H1 (cell line): Measurements from ENCODE around the gene MCM3. TPM values are rescaled to one million over a fixed set of nuclear protein-coding genes. Genes with fewer than 3 reads are reported as not detected.

Experiments used
- CHD7 ChIP-seq: fragments of 300-600 bp; sonication (generic); IDR thresholded peaks from 2 replicates; pipeline ENCODE4 v1.7.1; 2012; ENCODE audit warnings: low read length, moderate library complexity, mild to moderate bottlenecking, inconsistent platforms; ENCODE audit not compliant: insufficient replicate concordance
- EGR1 ChIP-seq: IDR thresholded peaks from 2 replicates; pipeline ENCODE4 v1.6.1; 2011; ENCODE audit warnings: low read depth, low read length, borderline replicate concordance
- EP300 ChIP-seq, 2 experiments: IDR thresholded peaks; 1 replicate in 1 of 2; 2 replicates in 1 of 2; pipeline ENCODE4 v1.6.1; 2011 to 2012; ENCODE audit warnings: low read depth in 2 of 2, low read length in 2 of 2, mild to moderate bottlenecking in 2 of 2, borderline replicate concordance in 1 of 2, inconsistent platforms in 1 of 2, moderate library complexity in 1 of 2
- GTF2F1 ChIP-seq: IDR thresholded peaks from 2 replicates; pipeline ENCODE4 v1.6.1; 2012; ENCODE audit warnings: low read depth, low read length, improper control_type of control experiment, borderline replicate concordance
- KDM4A ChIP-seq: IDR thresholded peaks from one replicate; pipeline ENCODE4 v1.7.1; 2012; ENCODE audit warnings: low read depth, mild to moderate bottlenecking, moderate library complexity, low read length, inconsistent platforms; ENCODE audit not compliant: severe bottlenecking
- NRF1 ChIP-seq: IDR thresholded peaks from 2 replicates; pipeline ENCODE4 v1.6.1; 2011; ENCODE audit warnings: mild to moderate bottlenecking, low read depth, low read length, improper control_type of control experiment
- POU5F1 ChIP-seq: IDR thresholded peaks from 2 replicates; pipeline ENCODE4 v1.6.1; 2011; ENCODE audit warnings: low read depth, mild to moderate bottlenecking, low read length, moderate library complexity
- RAD21 ChIP-seq, 2 experiments: IDR thresholded peaks in 1 of 2; conservative IDR thresholded peaks in 1 of 2; 2 replicates each; pipeline ENCODE4 v1.6.1; 2011; ENCODE audit warnings: low read depth in 2 of 2, low read length in 2 of 2, improper control_type of control experiment in 1 of 2, inconsistent platforms in 1 of 2, mild to moderate bottlenecking in 1 of 2, moderate library complexity in 1 of 2
- RFX5 ChIP-seq: IDR thresholded peaks from 2 replicates; pipeline ENCODE4 v1.6.1; 2011; ENCODE audit warnings: low read depth, low read length, improper control_type of control experiment, borderline replicate concordance
- SP1 ChIP-seq: IDR thresholded peaks from 2 replicates; pipeline ENCODE4 v1.6.1; 2011; ENCODE audit warnings: low read depth, low read length
- SP4 ChIP-seq: IDR thresholded peaks from 2 replicates; pipeline ENCODE4 v1.6.1; 2012; ENCODE audit warnings: low read length, inconsistent platforms
- YY1 ChIP-seq: IDR thresholded peaks from 2 replicates; pipeline ENCODE4 v1.6.1; 2011; ENCODE audit warnings: low read depth, mild to moderate bottlenecking, low read length
- polyA plus RNA-seq, 7 experiments: library from polyadenylated mRNA; depleted of rRNA in 3 of 7; stranded (reverse) in 5 of 7; unstranded in 2 of 7; fragments of >200 nt in 5 of 7; fragments of 200-250 nt in 2 of 7; gene quantifications; 1 replicate in 5 of 7; 2 replicates in 1 of 7; 4 replicates in 1 of 7; pipeline versions ENCODE4 v1.2.1 to v1.2.3, GENCODE V29; 2011 to 2013; ENCODE audit warnings: missing spikeins in 2 of 7, mixed read lengths in 2 of 7
- total RNA-seq: library from RNA; stranded (reverse); fragmentation: NEBNext Ultra II Directional; extraction: Animal tissue kit (Norgen Biotek cat#: 25700); gene quantifications from 2 replicates; pipeline ENCODE4 v1.2.1, GENCODE V29; 2021

MCM3 gene
- total and polyA plus RNA-seq, 2 of the 8 experiments (the other 6 are each of a cell fraction or from before 2014, with no cell fraction given), result 275 to 293 TPM

- TF ChIP-seq CHD7 (no peak), YY1 (no peak), NRF1 (no peak), POU5F1 (no peak), SP1 (no peak), KDM4A (no peak), EGR1 (no peak), GTF2F1 (no peak), EP300 (IDR thresholded peaks at IDR 0.05; ENCODE audit: borderline replicate concordance in 1 of 2, low read depth in 2 of 2, low read length in 2 of 2) (no peak), RAD21 (IDR thresholded peaks at IDR 0.05 in 1 of 2, conservative IDR thresholded peaks at IDR 0.05 in 1 of 2; ENCODE audit: low read depth in 2 of 2, low read length in 2 of 2) (no peak), RFX5 (no peak), SP4 (no peak)
Measured at GRCh38 chr6:52324189-52324588, 39.6 kb upstream of the MCM3 start (continued).
